ENCODE results near the gene PIGN. TPM values are rescaled to one million over a fixed set of nuclear protein-coding genes. Genes with fewer than 3 reads are reported as not detected.

Gene PIGN
- total RNA-seq, 2 donors from 2014 or later, result 22.6 to 28.7 TPM

GRCh38 chr18:62061821-62062478, 124.9 kb downstream of the PIGN start:
- no peak for TF ChIP-seq POLR2A (IDR thresholded peaks at IDR 0.05)
- TF ChIP-seq CTCF (IDR thresholded peaks at IDR 0.05), result no peak
- peaks cover 0 to 3% of the 10 kb centered on the region in 2 donors for H3K36me3 ChIP-seq (replicated peaks in 1 of 2; ENCODE audit: insufficient read depth in 1 of 2, low read depth in 2 of 2)
- H3K9me3 ChIP-seq, result no peaks in the 10 kb centered on the region
- 95 to 97% methylated on average over 5 of the region's 5 CpGs for WGBS, 2 donors
- intact Hi-C loops (cut with DNase I), result no loop called here
- no peak overlapping the region for H3K4me3 ChIP-seq
- no peaks in the 10 kb centered on the region for H3K27me3 ChIP-seq
- no peaks in the 10 kb centered on the region for H3K4me1 ChIP-seq
- no peak overlapping the region for H3K27ac ChIP-seq
- DNase-seq (no peak), ATAC-seq (no peak)

- TF ChIP-seq POLR2A (IDR thresholded peaks at IDR 0.05), result no peak
- TF ChIP-seq CTCF (IDR thresholded peaks at IDR 0.05), result no peak
- 83 to 92% methylated on average over 2 of the region's 2 CpGs for WGBS, 2 donors
These were observed 126.0 kb downstream of the PIGN start for GRCh38 chr18:62060820-62061219.

GRCh38 chr18:62054929-62055498, 131.8 kb downstream of the PIGN start:
- ATAC-seq, result no peak
- Histone ChIP-seq H3K27me3 (no peaks in the 10 kb centered on the region), H3K4me3 (no peak overlapping the region), H3K36me3 (replicated peaks in 1 of 2; ENCODE audit: insufficient read depth in 1 of 2, low read depth in 2 of 2) (peaks cover 0 to 2% of the 10 kb centered on the region in 2 donors), H3K27ac (no peak overlapping the region), H3K4me1 (no peaks in the 10 kb centered on the region), H3K9me3 (no peaks in the 10 kb centered on the region)
- no peak for TF ChIP-seq CTCF (IDR thresholded peaks at IDR 0.05)
- TF ChIP-seq POLR2A (IDR thresholded peaks at IDR 0.05), result no peak
- intact Hi-C loops (cut with DNase I), result no loop called here
- no peak for DNase-seq
- WGBS, 2 donors, result 83 to 94% methylated on average over 2 of the region's 2 CpGs

More at GRCh38 chr18:62060820-62061219, 126.0 kb downstream of the PIGN start:
- no peaks in the 10 kb centered on the region for H3K27me3 ChIP-seq
- DNase-seq (no peak), ATAC-seq (no peak)
- intact Hi-C loops (cut with DNase I), result no loop called here
- no peak overlapping the region for H3K4me3 ChIP-seq
- H3K4me1 ChIP-seq, result no peaks in the 10 kb centered on the region
- peaks cover 0 to 3% of the 10 kb centered on the region in 2 donors for H3K36me3 ChIP-seq (replicated peaks in 1 of 2; ENCODE audit: insufficient read depth in 1 of 2, low read depth in 2 of 2)
- H3K9me3 ChIP-seq, result no peaks in the 10 kb centered on the region
- H3K27ac ChIP-seq, result no peak overlapping the region

GRCh38 chr18:62048279-62048678, 138.6 kb downstream of the PIGN start:
- TF ChIP-seq CTCF (IDR thresholded peaks at IDR 0.05), result no peak
- TF ChIP-seq POLR2A (IDR thresholded peaks at IDR 0.05), result no peak
- H3K4me1 ChIP-seq, result no peaks in the 10 kb centered on the region
- WGBS, 2 donors, result 94 to 100% methylated on average over 1 of the region's 1 CpG
- DNase-seq, result no peak
- H3K9me3 ChIP-seq, result no peaks in the 10 kb centered on the region
- no peak for ATAC-seq
- H3K27ac ChIP-seq, result no peak overlapping the region
- H3K4me3 ChIP-seq, result no peak overlapping the region
- H3K36me3 ChIP-seq (replicated peaks in 1 of 2; ENCODE audit: insufficient read depth in 1 of 2, low read depth in 2 of 2), result no peaks in the 10 kb centered on the region
- no peaks in the 10 kb centered on the region for H3K27me3 ChIP-seq
- intact Hi-C loops (cut with DNase I), result no loop called here

GRCh38 chr18:62045316-62045715, 141.5 kb downstream of the PIGN start:
- no peak overlapping the region for H3K27ac ChIP-seq
- TF ChIP-seq POLR2A (IDR thresholded peaks at IDR 0.05), result no peak
- no peak for TF ChIP-seq CTCF (IDR thresholded peaks at IDR 0.05)
- ATAC-seq (no peak), DNase-seq (no peak)
- intact Hi-C loops (cut with DNase I), result no loop called here
- H3K4me1 ChIP-seq, result no peaks in the 10 kb centered on the region
- H3K27me3 ChIP-seq, result no peaks in the 10 kb centered on the region
- H3K36me3 ChIP-seq (replicated peaks in 1 of 2; ENCODE audit: insufficient read depth in 1 of 2, low read depth in 2 of 2), result no peaks in the 10 kb centered on the region
- H3K9me3 ChIP-seq, result no peaks in the 10 kb centered on the region
- no peak overlapping the region for H3K4me3 ChIP-seq
- WGBS, 2 donors, result 51 to 63% methylated on average over 2 of the region's 2 CpGs
